ENCODE data around the gene HAPLN3.

The HAPLN3 gene

DNA sequence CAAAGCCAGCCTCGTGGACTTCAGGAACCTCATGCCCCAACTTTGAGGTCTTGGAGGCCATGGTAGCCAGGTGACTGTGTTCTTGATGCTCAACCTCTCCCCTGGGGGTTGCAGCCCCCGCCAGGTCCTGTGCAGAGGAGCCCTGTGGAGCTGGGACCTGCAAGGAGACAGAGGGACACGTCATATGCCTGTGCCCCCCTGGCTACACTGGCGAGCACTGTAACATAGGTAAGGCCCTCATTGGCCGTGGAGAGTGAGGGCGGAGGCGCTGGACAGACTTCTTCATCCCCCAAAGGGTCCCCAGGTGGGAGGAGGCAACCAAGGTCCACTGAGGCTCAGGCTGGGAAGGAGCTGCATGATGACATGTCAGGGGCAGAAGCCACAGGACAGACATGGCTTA, 35.1 kb downstream of the HAPLN3 start:
- DNase-seq (ENCODE audit: low read depth, low spot score): no peak

DNA sequence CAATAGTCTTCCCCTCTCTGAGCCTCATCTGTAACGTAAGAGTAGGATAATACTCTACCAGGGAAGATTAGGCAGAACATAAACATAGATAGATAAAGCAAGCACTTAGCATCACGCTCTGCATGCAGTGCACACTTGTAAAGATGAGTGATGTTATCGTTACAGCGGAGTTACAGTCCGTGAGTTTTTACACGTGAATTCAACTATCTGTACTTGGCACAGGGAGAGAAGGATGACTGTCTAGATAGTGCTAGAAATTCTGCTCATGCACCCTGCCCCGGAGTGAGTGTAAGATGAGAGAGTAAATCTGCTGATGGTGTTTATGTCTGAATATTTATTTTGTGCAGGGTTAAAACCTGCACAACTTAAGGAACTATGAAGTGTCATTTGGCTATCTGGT, 35.8 kb downstream of the HAPLN3 start:
- no peak for DNase-seq (ENCODE audit: low read depth, low spot score)

DNA sequence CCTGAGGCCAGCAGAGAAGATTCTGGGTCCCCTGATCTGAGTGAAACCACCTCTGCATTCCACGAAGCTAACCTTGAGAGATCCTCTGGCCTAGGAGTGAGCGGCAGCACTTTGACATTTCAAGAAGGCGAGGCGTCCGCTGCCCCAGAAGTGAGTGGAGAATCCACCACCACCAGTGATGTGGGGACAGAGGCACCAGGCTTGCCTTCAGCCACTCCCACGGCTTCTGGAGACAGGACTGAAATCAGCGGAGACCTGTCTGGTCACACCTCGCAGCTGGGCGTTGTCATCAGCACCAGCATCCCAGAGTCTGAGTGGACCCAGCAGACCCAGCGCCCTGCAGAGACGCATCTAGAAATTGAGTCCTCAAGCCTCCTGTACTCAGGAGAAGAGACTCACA, 36.4 kb downstream of the HAPLN3 start:
- DNase-seq (ENCODE audit: low read depth, low spot score): no peak

DNA sequence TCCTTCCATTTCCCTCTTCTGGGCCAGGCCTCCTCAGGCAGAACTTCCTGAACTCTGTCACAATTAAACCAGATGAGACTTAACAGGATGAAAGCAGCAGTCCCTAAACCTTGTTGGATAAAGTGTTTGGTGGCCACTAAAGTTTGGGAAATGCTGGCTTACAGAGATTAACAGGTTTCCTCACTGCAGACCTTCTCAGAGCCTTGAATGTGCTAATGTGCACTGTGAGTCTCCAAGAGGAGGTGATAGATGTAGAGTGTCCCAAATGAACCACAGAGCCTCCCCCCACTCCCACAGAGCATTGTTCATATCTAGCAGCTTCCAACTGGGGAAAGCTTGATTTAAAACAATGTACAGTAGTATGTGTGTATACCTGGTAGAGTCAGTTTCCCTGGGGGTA, 42.9 kb downstream of the HAPLN3 start:
- DNase-seq (ENCODE audit: low read depth, low spot score): no peak

DNA sequence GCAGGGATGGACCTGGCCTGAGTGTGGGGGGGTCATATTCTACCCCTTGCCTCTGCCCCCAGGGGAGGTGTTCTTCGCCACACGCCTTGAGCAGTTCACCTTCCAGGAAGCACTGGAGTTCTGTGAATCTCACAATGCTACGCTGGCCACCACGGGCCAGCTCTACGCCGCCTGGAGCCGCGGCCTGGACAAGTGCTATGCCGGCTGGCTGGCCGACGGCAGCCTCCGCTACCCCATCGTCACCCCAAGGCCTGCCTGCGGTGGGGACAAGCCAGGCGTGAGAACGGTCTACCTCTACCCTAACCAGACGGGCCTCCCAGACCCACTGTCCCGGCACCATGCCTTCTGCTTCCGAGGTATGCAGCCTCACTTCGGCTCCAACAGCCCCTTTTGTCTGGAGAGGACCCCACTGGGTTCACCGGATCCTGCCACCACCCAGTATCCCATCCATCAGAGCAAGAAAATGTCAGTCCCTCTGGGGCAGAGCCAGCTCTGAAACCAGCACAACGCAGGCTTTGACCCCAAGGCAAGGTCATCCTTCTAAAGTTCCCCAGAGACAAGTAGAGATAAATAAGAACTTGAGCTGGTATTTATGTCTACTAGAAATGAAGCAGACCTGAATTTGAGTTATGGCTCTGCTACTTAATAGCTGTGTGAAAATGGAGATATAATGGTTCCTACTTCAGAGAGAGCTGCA, 45.8 kb downstream of the HAPLN3 start:
- DNase-seq (ENCODE audit: low read depth, low spot score): no peak

DNA sequence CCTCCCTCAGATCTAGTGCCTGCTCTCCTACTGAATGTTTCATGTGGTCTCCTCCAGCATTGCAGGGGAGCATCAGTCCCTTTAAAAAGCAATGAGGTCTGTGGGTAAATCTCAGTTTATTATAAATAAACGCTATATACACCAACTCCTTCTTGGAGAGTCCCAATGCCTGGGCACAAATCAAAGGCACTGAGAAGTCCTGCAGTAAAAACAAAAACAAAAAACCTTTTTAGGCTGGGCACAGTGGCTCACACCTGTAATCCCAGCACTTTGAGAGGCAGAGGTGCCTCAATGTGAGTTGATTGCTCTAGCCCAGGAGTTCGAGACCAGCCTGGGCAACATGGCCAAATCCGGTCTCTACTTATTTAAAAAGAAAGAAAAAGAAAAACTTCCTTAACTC, 47.1 kb downstream of the HAPLN3 start:
- DNase-seq (ENCODE audit: low read depth, low spot score): no peak

DNA sequence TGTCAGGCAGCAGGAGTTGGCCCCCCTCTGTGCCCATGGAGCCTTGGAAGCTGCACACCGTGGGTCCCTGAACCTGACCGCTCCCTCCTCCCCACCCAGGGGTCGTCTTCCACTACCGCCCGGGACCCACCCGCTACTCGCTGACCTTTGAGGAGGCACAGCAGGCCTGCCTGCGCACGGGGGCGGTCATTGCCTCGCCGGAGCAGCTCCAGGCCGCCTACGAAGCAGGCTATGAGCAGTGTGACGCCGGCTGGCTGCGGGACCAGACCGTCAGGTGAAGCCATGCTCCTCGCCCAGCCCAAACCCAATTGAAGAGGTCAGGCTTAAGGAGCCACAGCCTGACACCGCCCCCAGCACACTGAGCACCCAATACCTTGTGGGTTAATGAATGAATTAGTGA, 48.2 kb downstream of the HAPLN3 start:
- DNase-seq (ENCODE audit: low read depth, low spot score): no peak

DNA sequence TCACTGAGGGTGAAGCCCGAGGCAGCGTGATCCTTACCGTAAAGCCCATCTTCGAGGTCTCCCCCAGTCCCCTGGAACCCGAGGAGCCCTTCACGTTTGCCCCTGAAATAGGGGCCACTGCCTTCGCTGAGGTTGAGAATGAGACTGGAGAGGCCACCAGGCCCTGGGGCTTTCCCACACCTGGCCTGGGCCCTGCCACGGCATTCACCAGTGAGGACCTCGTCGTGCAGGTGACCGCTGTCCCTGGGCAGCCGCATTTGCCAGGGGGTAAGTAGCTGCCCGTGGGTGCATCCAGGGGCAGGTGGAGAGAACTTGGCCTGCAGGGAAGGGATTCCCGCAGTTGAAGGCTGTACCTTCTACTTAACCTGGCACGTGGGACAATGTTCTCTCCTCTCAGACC, 49.7 kb downstream of the HAPLN3 start:
- DNase-seq (ENCODE audit: low read depth, low spot score): no peak

DNA sequence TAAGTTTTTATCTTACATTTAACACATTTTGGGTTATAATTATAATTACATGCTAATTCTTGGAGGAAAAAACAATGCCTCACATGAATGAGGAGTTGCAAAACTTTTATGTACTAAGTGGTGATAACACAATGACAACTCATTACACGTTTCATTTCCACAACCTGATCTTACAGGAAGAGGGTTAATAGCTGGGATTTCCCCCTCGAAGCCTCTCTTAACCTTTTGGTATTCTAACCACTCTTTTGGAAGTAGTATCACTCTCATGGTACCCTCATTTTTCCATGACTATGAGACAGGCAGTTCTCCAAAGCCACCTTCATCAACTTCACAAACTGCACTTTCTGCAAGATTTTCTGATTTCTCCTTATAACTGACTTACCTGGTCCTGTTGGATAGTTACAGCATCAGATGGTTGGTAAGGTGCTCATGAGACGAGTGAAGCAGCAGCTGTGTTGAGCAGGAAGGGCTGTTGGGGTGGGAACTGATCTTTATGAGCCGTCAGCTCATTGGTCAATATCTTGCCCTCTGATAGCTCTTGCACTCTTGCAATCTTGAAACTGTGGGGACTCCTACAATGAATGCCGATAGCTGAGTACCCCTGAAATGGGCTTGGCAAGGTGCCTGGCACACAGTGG, 50.5 kb downstream of the HAPLN3 start:
- DNase-seq (ENCODE audit: low read depth, low spot score): no peak

DNA sequence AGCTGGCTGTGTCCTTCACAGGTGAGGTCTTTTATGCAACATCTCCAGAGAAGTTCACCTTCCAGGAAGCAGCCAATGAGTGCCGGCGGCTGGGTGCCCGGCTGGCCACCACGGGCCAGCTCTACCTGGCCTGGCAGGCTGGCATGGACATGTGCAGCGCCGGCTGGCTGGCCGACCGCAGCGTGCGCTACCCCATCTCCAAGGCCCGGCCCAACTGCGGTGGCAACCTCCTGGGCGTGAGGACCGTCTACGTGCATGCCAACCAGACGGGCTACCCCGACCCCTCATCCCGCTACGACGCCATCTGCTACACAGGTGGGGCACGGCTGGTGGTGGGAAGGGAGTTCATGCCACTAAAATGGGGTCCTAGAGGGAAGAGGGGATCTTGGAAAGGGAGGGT, 52.0 kb downstream of the HAPLN3 start:
- no peak for DNase-seq (ENCODE audit: low read depth, low spot score)

DNA sequence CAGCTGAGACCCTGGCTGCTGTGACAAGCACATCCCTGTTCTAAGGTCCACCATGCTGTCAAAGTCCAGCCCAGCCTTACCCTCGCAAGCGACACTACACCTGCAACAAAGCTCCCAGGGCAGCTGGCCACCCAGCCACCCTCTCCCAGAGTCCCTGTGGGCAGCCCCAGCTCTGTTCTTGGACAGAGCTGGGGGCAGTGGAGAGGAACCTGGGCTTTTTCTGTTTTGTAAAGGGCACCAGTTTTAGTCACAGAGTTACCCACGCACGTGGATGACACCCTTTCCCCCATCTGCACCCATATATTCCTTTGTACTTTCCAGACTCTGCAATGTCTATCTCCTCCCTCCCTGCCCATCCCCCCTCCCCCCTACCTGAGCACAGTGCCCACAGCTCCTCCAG, 53.2 kb downstream of the HAPLN3 start:
- DNase-seq (ENCODE audit: low read depth, low spot score): no peak

DNA sequence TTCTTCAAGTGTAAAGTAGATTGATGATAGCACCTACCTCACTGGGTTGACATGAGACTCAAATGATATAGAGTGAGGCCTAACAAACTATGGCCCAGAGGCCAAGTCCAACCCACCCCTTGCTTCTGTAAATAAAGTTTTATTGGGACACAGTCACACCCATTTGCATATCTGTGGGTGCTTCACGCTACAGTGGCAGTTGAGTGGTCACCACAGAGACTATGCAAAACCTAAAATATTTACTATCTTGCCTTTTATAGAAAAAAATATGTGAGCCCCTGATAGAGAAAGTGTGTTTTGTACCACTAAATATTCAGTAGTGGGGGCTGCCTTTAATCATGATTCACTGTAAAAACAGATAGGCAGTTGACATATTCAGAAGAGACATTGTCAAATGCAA, 54.1 kb downstream of the HAPLN3 start:
- DNase-seq (ENCODE audit: low read depth, low spot score): no peak

DNA sequence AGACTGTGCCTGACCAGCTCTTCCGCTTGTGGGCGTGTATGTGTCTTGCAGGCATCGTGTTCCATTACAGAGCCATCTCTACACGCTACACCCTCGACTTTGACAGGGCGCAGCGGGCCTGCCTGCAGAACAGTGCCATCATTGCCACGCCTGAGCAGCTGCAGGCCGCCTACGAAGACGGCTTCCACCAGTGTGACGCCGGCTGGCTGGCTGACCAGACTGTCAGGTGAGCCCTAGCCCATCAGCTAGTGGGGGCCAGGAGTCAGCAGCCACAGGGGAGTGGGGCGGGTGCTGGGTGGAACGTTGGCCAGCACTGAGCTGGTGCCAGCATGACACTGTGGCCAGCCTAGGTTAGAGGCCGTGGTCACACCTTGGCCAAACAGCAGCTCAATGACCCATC, 55.4 kb downstream of the HAPLN3 start:
- no peak for DNase-seq (ENCODE audit: low read depth, low spot score)

DNA sequence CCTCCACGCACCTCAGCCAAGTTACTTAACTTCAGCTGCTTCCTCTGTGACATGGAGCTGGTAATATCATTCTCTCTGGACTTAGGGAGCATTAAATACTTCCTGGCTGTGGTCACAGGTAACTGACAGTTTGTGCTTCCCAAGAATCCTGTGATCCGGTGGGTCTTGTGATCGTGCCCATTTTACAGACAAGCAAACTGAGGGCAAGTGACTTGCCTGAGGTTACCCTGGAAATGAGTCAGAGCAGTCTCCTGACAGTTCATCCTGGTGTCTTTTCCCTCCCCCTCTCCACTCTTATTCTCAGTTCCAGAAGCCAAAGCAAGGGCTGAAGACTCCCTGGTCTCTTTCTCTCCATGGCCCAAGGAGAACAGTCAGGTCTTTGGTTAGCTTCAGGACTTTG, 56.2 kb downstream of the HAPLN3 start:
- DNase-seq (ENCODE audit: low read depth, low spot score): no peak

DNA sequence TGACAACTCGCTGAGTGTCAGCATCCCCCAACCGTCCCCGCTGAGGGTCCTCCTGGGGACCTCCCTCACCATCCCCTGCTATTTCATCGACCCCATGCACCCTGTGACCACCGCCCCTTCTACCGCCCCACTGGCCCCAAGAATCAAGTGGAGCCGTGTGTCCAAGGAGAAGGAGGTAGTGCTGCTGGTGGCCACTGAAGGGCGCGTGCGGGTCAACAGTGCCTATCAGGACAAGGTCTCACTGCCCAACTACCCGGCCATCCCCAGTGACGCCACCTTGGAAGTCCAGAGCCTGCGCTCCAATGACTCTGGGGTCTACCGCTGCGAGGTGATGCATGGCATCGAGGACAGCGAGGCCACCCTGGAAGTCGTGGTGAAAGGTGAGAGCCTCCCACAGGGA, 56.7 kb downstream of the HAPLN3 start:
- DNase-seq (ENCODE audit: low read depth, low spot score): no peak

DNA sequence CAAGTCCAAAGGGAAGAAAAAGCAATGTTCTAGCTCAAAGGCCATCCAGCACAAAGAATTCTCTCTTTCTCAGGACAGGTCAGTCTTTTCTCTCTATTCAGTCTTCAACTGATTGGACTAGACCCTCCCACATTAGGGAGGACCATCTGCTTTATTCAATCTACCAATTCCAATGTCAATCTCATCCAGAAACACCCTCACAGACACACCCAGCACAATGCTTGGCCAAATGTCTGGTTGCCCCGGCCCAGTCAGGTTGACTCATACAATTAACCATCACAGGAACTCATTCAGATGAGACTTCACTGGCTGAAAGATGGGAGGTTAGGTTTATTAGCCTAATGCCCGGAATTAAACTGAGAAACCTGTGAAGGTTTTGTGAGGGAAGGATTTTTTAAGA, 59.7 kb downstream of the HAPLN3 start:
- peak; percentile 8 for DNase-seq (ENCODE audit: low read depth, low spot score)

DNA sequence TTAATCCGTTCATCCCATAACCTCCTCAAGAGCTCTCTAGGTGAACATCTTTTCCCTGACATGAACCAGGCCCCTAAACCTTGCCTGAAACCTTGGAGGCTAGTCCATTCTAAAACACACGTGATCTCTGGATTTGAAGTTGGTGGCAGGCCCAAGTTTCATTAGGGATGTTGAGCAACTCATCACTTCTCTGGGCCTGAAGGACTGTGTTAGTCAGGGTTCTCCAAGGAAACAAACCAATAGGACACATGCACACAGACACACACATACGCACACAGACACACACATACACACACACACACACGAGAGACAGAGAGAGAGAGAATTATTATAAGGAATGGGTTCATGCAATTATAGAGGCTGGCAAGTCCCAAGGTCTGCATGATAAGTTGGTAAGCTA, 60.2 kb downstream of the HAPLN3 start:
- no peak for DNase-seq (ENCODE audit: low read depth, low spot score)

DNA sequence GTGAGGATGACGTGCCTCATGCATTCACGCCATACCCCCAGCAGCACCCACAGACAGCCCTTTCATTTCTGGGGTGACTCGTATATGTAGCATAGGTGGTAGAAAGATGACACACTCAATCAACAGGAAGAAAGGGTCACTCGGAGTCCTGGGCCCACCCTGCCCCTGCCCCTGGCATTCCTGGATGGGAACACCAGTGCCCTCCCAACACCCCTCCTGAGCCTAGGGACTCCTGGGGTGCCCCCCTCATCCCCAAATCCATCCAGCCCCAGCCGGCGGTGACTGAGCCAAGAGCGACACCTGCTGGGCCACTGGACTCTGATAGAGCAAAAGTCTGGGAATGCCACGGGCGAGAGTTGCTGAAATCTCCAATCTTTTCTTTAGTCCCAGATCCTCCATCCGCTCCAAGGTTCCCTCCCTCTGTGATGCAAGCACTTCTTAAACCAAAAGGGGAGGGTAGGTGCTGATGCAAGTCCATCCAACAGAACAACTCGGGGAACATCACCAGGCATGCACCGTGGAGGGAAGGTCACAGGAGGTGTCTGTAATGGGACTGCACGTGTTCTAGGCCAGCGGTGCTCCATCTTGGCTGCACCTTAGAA, 61.0 kb downstream of the HAPLN3 start:
- peak; percentile 51 for DNase-seq (ENCODE audit: low read depth, low spot score)

DNA sequence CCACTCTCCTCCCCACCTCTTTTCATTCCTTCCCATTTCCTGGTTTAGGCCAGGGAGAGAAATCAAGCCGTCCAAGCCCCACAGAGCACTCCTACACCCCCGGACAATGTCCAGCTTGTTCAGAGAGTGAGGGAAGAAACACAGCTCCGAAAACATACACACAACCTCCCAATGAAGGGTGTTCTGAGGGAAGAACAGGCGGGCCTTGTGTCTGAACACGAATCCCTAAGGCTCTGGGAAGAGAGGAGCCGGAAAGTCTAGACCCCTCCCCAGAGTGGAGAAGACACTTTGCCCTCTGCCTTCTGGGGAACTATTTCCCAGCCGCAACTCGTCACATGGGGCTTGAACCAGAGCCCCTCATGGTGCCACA, 61.6 kb downstream of the HAPLN3 start:
- no peak for DNase-seq (ENCODE audit: low read depth, low spot score)

DNA sequence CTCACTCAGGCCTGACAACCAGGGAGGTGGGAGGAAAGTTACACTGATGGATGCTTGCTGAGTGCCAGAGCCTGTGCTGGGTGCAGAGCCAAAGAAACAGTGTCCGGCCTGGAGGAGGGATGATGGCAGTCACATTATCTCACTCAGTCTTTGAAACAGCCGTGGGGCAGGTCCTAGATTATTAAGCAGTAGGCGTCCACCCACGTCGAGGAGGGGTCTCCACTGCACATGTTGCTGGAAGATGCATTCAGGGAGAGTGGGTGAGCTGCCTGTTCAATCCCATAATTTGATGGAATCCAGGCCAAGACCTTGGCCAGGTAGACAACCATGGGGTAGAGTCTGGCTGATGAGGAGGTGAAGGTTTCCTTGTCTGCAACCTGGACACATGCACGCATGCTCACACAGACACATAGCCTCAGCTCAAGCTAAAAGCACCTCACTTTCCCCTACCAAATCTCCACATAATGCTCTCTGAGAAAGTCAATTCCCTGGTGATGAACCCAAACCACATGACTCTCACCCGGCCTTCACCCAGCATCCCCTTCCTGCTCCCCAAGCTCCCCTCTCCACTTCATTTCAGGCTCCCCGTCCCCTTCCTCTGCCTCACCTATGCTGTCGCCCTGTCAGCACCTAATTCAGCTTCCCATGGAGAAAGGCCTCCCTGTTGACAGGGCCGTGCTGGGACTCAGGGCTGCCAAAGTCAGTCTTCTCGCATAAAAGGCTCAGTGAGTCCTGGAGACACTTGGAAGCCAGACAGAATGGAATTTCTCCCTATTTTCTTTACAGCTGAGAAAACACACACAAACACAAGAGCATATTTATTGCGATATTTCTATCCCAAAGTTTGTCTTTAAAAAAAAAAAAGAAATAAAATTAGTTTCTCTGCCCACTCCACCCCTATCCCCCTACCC, 62.3 kb downstream of the HAPLN3 start:
- no peak for DNase-seq (ENCODE audit: low read depth, low spot score)

DNA sequence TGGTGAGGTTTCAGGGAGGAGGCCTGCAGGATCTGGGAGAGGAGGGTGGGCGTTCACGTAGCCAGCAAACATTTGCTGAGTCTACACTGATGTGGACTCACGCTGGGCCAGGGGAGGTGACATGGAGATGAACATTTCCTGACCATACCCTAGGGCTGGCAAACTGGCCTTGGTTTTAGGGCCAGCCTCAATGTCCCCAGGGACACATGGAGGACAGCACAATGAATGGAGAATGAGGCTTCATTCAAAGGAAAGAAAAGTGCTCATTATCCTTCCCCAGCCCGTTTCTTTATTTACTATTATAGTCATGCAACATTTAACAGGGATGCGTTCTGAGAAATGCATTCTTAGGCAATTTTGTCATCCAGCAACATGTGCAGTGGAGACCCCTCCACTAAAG, 65.3 kb downstream of the HAPLN3 start:
- no peak for DNase-seq (ENCODE audit: low read depth, low spot score)

DNA sequence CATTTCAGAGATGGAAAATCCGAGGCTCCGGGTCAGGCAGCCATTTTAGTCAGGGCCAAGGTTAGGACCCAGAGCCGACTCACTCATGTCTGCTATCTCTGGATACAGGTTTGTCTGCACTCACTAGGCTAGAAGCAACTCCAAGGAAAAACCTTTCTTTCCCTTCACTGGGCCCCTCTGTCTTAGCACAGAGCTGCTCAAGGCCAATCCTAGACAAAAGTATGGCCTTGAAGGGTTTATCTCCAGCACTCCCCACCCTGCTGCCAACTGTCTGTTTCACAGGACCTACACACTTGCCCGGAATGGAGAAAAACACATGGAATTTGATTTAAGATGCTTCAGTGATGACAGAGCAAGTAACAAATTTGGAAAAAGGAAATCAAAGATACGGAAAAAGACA, 66.6 kb downstream of the HAPLN3 start:
- DNase-seq (ENCODE audit: low read depth, low spot score): no peak

Data from astrocyte of the hippocampus (primary cell).